Endometrial microvascular endothelial cells (primary cell): Measurements from ENCODE around the gene KRTAP4-9. TPM values are rescaled to one million over a fixed set of nuclear protein-coding genes. Genes with fewer than 3 reads are reported as not detected.
"Not testable (repeated sequence)": the region's sequence is repeated elsewhere in the genome, so short reads cannot be mapped to it uniquely, and the experiment has no call there.

ENCODE experiments used
- in situ Hi-C: cut with HindIII; loops from 2 replicates; pipeline ENCODE4 v1.10.0; 2017; ENCODE audit warnings: low sequenced_read_pairs, low pct_unique_long_range_greater_than_20kb; ENCODE audit errors: inconsistent ontology term
- total RNA-seq: library from RNA; depleted of rRNA; stranded (reverse); fragments of >200 nt; gene quantifications from one replicate; pipeline ENCODE4 v1.2.3, GENCODE V29; 2015; ENCODE audit errors: inconsistent ontology term

Gene KRTAP4-9
- total RNA-seq, 1 donor from 2014 or later = not detected

DNA sequence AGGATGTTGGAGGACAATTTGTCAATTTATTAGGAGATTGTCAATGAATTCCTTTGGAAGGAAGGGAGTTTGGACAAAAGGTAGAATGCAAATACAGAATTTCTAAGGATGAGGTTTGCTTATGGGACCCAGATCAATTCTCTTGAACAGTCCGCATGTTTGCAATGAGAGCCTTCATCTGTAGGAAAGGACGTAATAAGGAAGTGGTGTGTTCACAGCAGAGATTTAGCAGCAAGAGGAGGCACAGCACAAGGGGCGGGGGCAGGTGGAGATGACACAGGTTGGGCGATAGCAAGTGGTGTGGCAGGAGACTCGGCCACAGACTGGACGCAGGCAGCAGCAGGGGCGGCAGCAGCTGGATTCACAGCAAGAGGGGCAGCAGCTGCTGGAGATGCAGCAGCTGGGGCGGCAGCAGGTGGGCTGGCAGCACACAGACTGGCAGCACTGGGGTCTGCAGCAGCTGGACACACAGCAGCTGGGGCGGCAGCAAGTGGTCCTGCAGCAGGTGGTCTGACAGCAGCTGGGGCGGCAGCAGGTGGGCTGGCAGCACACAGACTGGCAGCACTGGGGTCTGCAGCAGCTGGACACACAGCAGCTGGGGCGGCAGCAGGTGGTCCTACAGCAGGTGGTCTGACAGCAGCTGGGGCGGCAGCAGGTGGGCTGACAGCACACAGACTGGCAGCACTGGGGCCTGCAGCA, 18.3 kb downstream of the KRTAP4-9 start:
- in situ Hi-C loops = not testable (repeated sequence)

DNA sequence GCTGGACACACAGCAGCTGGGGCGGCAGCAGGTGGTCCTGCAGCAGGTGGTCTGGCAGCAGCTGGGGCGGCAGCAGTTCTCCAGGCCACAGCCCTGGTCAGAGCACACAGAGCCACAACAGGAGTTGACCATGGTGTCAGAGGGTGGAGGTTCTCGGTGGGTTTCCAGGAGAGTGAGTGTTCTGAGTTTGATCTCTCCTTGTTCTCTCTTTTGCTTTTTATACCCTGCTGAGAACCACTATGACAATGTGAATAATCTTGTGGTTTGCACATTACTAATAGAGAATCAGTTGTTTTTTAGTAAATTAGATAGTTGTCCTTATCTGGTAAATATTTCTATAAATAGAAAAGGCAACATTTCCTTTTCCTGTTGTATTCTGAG, 18.8 kb downstream of the KRTAP4-9 start, which contains the start of gene KRTAP4-12:
KRTAP4-12 (minus strand) TSS at position 192 of the 381 bp plus-strand sequence; CDS start at position 132, 60 bp downstream.
- in situ Hi-C loops = not testable (repeated sequence)

DNA sequence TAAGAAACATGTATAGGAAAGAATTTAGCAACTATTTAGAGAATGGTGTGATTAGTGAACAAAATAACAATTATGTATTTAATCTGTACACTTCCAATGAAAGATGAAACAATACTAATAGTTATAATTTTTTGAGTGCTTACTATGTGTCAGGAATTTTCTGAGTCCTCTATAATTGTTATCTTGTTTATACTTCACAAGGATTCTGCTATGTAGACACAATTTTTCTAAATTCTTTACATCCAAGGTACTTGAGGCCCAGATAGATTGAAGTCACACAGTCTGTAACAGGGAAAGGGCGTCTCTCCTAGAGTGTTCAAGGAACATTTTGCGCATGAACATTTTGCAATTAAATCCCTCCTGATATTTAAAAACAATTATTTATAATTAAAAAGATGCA, 19.9 kb downstream of the KRTAP4-9 start:
- in situ Hi-C loops = no loop called here

DNA sequence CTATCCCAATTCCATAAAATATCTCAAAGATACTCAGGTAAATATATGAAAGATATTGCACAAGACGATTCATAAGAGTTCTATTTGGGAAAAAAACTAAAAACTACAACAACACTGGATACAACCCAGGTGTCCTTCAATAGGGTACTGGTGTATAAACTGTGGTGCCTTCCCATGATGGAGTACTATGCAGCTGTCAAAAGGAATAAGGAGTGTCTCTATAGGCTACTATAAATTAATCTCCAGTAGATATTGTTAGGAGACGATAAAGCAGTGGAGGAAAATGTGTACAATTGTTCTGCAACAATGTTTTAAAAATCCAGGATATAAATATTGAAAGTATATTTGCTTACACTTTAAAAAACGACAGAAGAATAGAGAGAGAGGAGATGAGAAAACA, 21.2 kb downstream of the KRTAP4-9 start:
- in situ Hi-C loops = no loop called here

DNA sequence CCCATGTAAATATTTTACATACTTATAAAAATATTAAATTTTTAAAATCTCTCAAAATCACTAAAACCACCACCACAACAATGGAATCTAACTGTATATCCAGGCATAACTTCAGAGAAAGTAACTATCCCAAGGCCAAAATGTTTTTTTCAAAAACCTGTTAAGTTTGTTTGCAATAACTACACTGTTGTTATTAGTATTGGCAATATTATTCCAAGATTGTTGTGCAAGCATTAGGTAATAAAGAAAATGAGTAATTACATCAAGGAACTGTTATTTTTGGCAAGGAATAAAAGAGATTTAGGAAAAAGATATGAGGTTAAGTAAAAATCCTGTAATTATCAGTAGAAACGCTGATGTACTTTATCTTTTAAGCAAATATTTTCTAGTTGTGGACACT, 22.2 kb downstream of the KRTAP4-9 start:
- in situ Hi-C loops = no loop called here

DNA sequence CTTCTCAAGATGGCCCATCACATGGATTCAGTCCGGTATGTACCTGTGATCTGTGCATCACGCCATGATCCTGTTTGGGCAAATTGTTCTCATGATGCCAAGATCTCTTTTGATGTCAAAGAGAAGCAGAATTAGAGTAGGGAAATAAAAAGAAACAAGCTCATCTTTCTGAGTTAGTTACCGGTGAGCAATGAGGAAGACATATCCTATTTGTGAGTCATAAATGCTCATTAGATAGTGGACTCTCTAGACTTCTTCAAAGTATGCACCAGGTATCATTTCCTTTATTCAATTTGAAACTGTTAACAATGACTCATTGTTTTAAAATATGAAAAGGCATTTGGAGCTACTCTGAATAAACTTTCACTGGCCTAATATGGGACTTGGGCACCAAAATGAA, 26.8 kb downstream of the KRTAP4-9 start:
- in situ Hi-C loops = no loop called here

DNA sequence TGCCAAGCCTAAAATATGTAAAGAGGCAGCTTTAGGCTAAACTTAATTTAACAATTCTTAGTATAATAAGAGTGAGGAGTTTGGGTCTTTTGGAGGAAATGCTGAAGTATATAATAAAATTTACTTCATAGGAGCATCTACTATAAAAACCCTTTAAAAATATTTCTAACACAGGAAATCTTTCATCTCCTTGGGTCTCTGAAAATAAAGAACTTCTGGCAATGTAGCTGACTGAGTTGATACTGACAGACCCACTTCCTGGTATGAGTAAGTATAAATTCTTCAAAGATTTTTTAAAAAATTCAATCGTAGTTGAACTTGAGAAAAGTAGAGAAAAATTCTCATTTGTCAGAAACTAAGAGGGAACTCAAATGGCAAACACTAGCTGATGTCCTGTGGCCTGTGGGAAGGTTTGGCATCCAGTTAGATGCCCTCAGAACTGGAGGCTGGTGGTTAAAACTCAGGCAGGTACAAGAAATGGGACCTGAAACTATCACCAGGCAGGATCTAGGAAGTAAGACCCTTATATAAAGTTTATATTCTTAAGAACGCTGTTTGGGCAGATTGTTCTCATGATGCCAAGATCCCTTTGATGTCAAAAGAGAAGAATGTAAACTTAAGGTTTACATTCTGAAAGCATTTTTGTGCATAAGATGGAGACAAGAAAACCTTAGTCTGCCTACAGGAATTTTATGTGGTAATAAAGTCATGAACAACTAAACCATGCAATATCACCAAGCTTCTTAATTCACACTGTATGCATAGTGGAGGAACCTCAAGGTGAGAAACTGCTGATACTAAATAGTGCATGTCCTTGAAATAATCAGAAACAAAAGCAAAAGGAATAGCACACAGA, 28.9 kb downstream of the KRTAP4-9 start:
- in situ Hi-C loops = no loop called here

DNA sequence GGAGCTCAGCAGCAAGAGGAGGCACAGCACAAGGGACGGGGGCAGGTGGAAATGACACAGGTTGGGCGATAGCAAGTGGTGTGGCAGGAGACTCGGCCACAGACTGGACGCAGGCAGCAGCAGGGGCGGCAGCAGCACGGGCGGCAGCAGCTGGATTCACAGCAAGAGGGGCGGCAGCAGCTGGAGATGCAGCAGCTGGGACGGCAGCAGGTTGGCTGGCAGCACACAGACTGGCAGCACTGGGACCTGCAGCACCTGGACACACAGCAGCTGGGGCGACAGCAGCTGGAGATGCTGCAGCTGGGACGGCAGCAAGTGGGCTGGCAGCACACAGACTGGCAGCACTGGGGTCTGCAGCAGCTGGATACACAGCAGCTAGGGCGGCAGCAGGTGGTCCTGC, 34.7 kb downstream of the KRTAP4-9 start:
- in situ Hi-C loops = not testable (repeated sequence)

DNA sequence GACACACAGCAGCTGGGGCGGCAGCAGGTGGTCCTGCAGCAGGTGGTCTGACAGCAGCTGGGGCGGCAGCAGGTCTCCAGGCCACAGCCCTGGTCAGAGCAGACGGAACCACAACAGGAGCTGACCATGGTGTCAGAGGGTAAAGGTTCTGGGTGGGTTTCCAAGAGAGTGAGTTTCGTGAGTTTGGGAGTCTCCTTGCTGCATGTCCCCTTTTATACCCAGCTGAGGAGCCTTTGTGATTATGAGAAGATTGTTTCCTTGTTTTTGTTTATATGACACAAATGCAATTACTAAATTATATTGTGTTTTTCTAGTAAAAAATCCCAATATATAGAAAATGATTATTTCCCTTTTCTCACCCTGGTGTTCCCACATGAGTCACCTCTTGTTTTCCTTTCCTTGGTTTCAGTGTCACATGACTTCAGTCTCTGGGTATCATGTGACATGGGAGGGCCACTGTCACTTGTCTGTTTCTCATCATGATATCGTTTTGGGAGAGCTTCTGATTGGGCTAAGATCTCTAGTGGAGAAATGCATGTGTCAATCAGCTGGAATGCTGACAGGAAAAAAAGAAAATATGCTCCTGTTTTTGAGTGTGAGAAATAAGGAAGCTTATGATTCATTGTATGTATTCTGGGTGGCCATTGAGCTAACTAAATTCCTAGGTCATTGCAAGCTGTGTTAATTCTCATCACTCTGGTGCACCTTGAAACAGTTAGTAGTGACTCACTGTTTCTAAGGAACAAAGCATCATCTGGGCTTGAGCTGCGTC, 35.4 kb downstream of the KRTAP4-9 start, which contains the start of gene KRTAP4-6:
KRTAP4-6 (minus strand) TSS at position 185 of the 772 bp plus-strand sequence; CDS start at position 128, 57 bp downstream.
- in situ Hi-C loops = no loop called here

DNA sequence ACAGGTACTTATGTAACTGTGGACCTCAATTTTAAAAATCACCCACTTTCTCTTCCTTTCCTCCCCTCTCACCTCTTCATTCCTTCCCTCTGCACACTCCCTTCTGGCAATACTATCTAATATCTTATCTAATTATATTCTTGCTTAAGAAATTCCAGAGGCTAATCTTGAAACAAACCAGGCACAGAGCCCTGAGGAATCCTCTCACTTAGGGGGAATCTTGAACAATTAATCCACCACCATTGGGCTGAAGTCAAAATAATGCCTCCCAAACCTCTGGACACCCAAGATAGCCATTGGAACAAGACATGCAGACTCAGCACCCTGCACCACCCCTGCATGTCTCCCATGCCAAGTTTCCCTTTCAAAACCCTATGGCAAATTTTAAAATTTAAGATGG, 36.2 kb downstream of the KRTAP4-9 start:
- in situ Hi-C loops = no loop called here

DNA sequence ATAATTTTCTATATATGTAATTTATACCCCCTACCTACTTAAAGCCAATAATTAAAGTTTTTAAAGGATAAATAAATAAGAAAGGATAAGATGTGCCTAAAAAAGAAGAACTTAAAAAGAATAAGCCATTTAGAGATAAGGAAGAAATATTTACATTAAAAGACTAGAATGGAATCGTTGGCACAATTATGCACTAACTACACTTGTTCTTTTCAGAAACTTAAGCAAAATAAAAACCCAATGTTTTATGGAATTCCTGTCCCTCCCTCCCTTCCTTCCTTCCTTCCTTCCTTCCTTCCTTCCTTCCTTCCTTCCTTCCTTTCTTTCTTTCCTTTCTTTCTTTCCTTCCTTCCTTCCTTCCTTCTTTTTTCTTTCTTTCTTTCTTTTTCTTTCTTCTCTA, 39.7 kb downstream of the KRTAP4-9 start:
- in situ Hi-C loops = no loop called here

DNA sequence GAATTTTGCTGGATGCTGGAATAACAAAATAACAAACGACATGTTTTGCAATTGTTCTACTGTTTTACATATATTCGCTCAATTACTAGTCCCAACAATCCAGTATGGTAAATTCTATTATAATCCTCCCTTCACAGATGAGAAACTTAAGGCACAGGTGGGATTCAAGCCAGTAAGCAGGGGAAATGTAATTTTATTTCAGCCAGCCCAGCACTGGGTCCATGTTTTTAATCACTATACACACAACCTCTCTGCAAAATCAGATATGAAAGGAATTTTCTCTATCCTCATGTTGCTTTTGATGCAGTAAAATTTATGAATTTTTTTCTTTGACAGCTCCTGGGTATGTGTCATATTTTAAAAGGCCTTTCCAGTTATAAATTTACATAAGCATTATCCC, 40.1 kb downstream of the KRTAP4-9 start:
- in situ Hi-C loops = no loop called here

DNA sequence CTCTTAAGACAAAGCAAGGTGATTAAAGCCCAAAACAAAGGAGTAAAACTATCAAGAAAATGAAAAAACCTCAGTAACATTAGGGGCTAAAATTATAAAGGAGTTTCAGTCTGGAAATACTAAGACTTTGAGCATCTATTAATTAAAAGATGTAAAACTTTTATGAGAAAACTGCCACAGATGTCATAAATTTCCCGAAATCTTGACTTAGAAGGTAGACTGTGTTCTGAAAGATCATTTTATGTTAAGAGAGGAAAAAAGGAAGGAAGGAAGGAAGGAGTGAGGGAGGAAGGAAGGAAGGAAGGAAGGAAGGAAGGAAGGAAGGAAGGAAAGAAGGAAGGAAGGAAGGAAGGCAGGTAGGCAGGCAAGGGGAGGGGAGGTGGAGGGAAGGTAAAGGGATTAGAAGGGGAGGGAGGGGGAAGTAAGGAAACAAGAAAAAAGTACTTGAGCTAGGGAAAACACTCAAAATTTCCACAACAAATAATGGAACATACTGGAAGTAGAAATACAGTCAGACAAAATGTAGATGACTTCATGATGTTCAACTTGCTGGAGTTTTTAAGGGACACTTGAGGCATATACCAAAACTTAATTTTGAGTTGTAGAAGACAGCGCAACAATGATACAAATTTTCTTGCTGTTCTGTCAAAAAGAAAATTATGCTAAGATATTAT, 42.5 kb downstream of the KRTAP4-9 start:
- in situ Hi-C loops = no loop called here

DNA sequence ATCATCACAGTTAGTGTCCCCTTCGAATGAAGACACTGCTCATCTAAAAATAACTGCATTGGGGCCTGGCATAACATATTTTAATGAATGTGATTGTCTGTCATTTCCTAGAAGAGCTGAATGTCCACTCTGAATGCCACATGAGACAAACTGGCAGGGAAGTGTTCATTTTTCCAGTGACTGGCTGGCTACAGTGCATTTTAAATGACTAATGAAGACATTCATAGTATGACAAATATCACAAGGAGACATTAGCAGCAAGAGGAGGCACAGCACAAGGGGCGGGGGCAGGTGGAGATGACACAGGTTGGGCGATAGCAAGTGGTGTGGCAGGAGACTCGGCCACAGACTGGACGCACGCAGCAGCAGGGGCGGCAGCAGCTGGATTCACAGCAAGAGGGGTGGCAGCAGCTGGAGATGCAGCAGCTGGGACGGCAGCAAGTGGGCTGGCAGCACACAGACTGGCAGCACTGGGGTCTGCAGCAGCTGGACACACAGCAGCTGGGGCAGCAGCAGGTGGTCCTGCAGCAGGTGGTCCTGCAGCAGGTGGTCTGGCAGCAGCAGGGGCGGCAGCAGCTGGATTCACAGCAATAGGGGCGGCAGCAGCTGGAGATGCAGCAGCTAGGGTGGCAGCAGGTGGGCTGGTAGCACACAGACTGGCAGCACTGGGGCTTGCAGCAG, 43.9 kb downstream of the KRTAP4-9 start:
- in situ Hi-C loops = not testable (repeated sequence)

DNA sequence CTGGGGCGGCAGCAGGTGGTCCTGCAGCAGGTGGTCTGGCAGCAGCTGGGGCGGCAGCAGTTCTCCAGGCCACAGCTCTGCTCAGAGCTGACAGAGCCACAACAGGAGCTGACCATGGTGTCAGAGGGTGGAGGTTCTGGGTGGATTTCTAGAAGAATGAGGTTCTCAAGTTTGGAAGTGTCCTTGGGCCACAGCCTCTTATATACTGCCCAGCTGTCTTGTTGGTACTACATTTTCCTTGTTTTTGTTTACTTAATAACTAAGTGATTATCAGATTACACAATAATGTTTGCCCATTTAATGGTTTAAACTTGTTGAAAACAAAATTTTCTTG, 44.4 kb downstream of the KRTAP4-9 start, which contains the start of gene KRTAP4-5:
KRTAP4-5 (minus strand) TSS at position 174 of the 334 bp plus-strand sequence; CDS start at position 116, 58 bp downstream.
- in situ Hi-C loops = no loop called here

DNA sequence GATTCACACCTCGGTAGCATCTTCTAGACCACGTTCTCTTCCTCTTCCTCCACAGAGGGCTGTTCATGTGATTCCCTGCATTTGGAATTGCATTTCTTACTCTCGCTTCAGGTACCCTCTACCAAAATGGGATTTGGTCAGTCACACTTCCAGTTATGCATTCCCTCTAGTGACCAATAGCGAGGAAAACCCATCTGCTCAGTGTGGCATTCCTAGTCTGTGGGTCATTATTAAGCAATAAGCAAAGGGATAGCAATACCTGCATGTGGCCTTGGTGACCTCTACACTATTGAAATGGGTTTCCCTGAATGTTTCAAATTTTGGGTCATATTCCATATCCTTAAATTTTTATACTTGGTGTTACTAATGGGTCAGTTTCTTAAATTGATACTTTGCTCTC, 44.8 kb downstream of the KRTAP4-9 start:
- in situ Hi-C loops = no loop called here

DNA sequence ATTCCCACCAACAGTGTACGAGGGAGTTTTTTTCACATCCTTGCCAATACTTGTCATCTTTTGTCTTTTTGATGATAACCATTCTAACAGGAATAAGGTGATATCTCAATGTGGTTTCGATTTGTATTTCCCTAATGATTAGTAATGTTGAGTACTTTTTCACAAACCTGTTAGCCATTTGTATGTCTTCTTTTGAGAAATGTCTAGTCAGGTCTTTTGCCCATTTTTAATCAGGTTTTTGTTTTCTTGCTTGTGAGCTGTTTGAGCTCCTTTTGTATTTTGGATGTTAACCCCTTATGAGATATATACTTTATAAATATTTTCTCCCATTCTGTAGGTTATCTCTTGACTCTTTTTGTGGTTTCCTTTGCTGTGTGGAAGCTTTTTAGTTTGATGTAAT, 46.3 kb downstream of the KRTAP4-9 start:
- in situ Hi-C loops = no loop called here

DNA sequence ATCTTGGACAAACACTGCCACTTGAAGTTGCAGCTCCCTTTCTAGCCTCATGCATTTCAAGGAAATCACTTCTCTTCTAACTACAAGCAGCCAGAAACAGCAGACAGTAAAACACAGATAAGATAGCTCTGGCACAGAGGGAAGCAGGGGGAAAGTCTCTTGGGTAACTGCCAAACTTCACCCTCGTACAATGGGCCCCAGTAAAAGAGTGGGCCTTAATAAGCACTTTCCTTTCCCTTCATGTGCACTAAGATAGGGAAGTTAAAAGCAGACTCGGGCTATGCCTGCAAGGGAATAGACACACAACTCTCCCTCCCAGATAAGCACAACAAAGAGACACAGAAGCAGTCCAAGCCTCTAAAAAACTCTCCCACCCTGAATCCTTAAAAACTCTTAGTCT, 48.7 kb downstream of the KRTAP4-9 start:
- in situ Hi-C loops = no loop called here
